K562 (cell line): ENCODE measurements around the gene THG1L. TPM values are rescaled to one million over a fixed set of nuclear protein-coding genes. Genes with fewer than 3 reads are reported as not detected.

Experiments used
- ATAC-seq: fragments of 200-7000 bp; cut with Tn5 transposase; 3 replicates; pipeline ENCODE4 v1.9.1; 2020; ENCODE audit warnings: moderate library complexity
- BruUV-seq: library from RNA; stranded (reverse); fragments of 400-500 nt; replicated peaks from 2 replicates; lab custom pipeline; 2021; lab: Mats Ljungman, UMichigan
- CTCF ChIA-PET: fragments of 300-600 bp; formaldehyde crosslinking; extraction: SDS; loops from one replicate; lab custom pipeline; 2021; ENCODE audit warnings: low intra/inter-chr PET ratio; lab: Yijun Ruan, JAX
- POLR2A ChIA-PET: fragments of 300-600, 350-650 bp; sonication (Branson Sonifier 250); formaldehyde crosslinking; extraction: SDS; loops from one replicate; lab custom pipeline; 2021; ENCODE audit warnings: antibody characterized with exemption, inconsistent platforms; lab: Yijun Ruan, JAX
- DNase-seq, 4 experiments: peaks; one replicate each; pipeline versions ENCODE4 v3.0.0 to v3.0.0-alpha.2; 2011 to 2018; ENCODE audit warnings: low spot score in 3 of 4, mixed read lengths in 3 of 4; ENCODE audit errors: extremely low read depth in 1 of 4
- FAIRE-seq: peaks from 2 replicates; lab custom pipeline; 2011; peaks lifted over from hg19 to GRCh38; lab: Jason Lieb, UNC
- H2AFZ ChIP-seq: 2 replicates; pipeline ENCODE4 v1.6.0; 2011; ENCODE audit warnings: low read depth, low read length, control low read depth, inconsistent platforms
- H3K27ac ChIP-seq: fragments of 200-600 bp; 3 replicates; pipeline ENCODE4 v1.8.0; 2011; ENCODE audit warnings: low read depth, mild to moderate bottlenecking, control low read depth, inconsistent platforms, low read length, moderate library complexity, mixed read lengths; ENCODE audit errors: extremely low read depth
- H3K27me3 ChIP-seq, 2 experiments: fragments of 300-600 bp in 1 of 2; 2 replicates in 1 of 2; 3 replicates in 1 of 2; pipeline versions ENCODE4 v1.6.0 to v1.8.0; 2011; ENCODE audit warnings: inconsistent platforms in 2 of 2, low read length in 2 of 2, mild to moderate bottlenecking in 1 of 2, mixed read lengths in 1 of 2, moderate library complexity in 1 of 2; ENCODE audit not compliant: control insufficient read depth in 2 of 2, insufficient read depth in 2 of 2
- H3K36me3 ChIP-seq: fragments of 300-600 bp; 3 replicates; pipeline ENCODE4 v1.8.0; 2011; ENCODE audit warnings: mild to moderate bottlenecking, low read length, inconsistent platforms; ENCODE audit not compliant: control insufficient read depth, insufficient read depth
- H3K4me1 ChIP-seq, 2 experiments: fragments of 200-600 bp in 1 of 2; replicated peaks in 1 of 2; 2 replicates in 1 of 2; 3 replicates in 1 of 2; pipeline versions ENCODE4 v1.5.1 to v1.8.0; 2011; ENCODE audit warnings: inconsistent platforms in 2 of 2, low read length in 2 of 2, mild to moderate bottlenecking in 1 of 2, mixed read lengths in 1 of 2, moderate library complexity in 1 of 2; ENCODE audit not compliant: control insufficient read depth in 2 of 2, insufficient read depth in 2 of 2
- H3K4me2 ChIP-seq: 2 replicates; pipeline ENCODE4 v1.6.1; 2011; ENCODE audit warnings: low read length, control low read depth, inconsistent platforms, mixed read lengths; ENCODE audit not compliant: insufficient read depth
- H3K4me3 ChIP-seq: fragments of 200-600 bp; sonication (generic), shearing (Covaris generic); 2 replicates; pipeline ENCODE4 v1.5.1; 2016; ENCODE audit warnings: control low read depth, inconsistent platforms
- H3K79me2 ChIP-seq: fragments of 200-600 bp; 3 replicates; pipeline ENCODE4 v1.8.0; 2011; ENCODE audit warnings: low read length, inconsistent platforms; ENCODE audit not compliant: control insufficient read depth, insufficient read depth
- H3K9ac ChIP-seq, 2 experiments: 2 replicates each; pipeline versions ENCODE4 v1.6.0 to v1.6.1; 2011; ENCODE audit warnings: low read depth in 2 of 2, low read length in 2 of 2, control low read depth in 1 of 2, inconsistent platforms in 1 of 2, mild to moderate bottlenecking in 1 of 2, mixed read lengths in 1 of 2; ENCODE audit not compliant: insufficient read depth in 1 of 2
- H3K9me1 ChIP-seq: one replicate; pipeline ENCODE4 v1.6.0; 2011; ENCODE audit warnings: inconsistent platforms, mild to moderate bottlenecking, low read length, moderate library complexity; ENCODE audit not compliant: control insufficient read depth, insufficient read depth
- H3K9me3 ChIP-seq: replicated peaks from 2 replicates; pipeline ENCODE4 v1.5.1; 2011; ENCODE audit warnings: low read depth, low read length, inconsistent platforms; ENCODE audit not compliant: control insufficient read depth, insufficient read depth
- H4K20me1 ChIP-seq: replicated peaks from 2 replicates; pipeline ENCODE4 v1.6.1; 2011; ENCODE audit warnings: low read length, inconsistent platforms, mixed read lengths; ENCODE audit not compliant: control insufficient read depth, insufficient read depth
- HDAC1 ChIP-seq, 2 experiments: fragments of 450-650 bp; IDR thresholded peaks; 2 replicates each; pipeline ENCODE4 v1.6.1; 2016 to 2017; ENCODE audit warnings: inconsistent platforms in 1 of 2, mild to moderate bottlenecking in 1 of 2, moderate library complexity in 1 of 2
- MITF ChIP-seq: IDR thresholded peaks from 2 replicates; pipeline ENCODE4 v1.6.1; 2014; ENCODE audit warnings: antibody characterized with exemption
- NCOA6 ChIP-seq: fragments of 450-650 bp; IDR thresholded peaks from 2 replicates; pipeline ENCODE4 v1.6.1; 2017; ENCODE audit warnings: mild to moderate bottlenecking
- NR2C2 ChIP-seq, 2 experiments: fragments of 200-800 bp in 1 of 2; sonication (Bioruptor generic) in 1 of 2; sonication (generic) in 1 of 2; formaldehyde crosslinking in 1 of 2; IDR thresholded peaks; 2 replicates each; pipeline versions ENCODE4 v1.6.1 to v1.8.0; 2016 to 2022; ENCODE audit warnings: mild to moderate bottlenecking in 1 of 2, missing compliant biosample characterization in 1 of 2, missing genetic modification characterization in 1 of 2, missing genetic modification reagents in 1 of 2
- RCOR1 ChIP-seq, 2 experiments: IDR thresholded peaks; 2 replicates each; pipeline ENCODE4 v1.6.1; 2012; ENCODE audit warnings: low read depth in 2 of 2, low read length in 2 of 2, borderline replicate concordance in 1 of 2, improper control_type of control experiment in 1 of 2
- SIX5 ChIP-seq, 2 experiments: IDR thresholded peaks; 2 replicates each; pipeline ENCODE4 v1.6.1; 2011; ENCODE audit warnings: low read length in 2 of 2, borderline replicate concordance in 1 of 2, low read depth in 1 of 2, mild to moderate bottlenecking in 1 of 2, moderate library complexity in 1 of 2; ENCODE audit not compliant: insufficient read depth in 1 of 2
- SMAD4 ChIP-seq: fragments of 250-450 bp; sonication (Bioruptor Pico); conservative IDR thresholded peaks from 2 replicates; pipeline ENCODE4 v1.8.0; 2021; ENCODE audit warnings: inconsistent platforms, mild to moderate bottlenecking, moderate library complexity
- TCF3 ChIP-seq: sonication (generic); formaldehyde crosslinking; IDR thresholded peaks from 2 replicates; pipeline ENCODE4 v1.4.0; 2020; ENCODE audit warnings: mild to moderate bottlenecking, missing genetic modification reagents
- TOE1 ChIP-seq, 2 experiments: fragments of 450-650 bp in 1 of 2; sonication (generic) in 1 of 2; formaldehyde crosslinking in 1 of 2; IDR thresholded peaks; 2 replicates each; pipeline versions ENCODE4 v1.7.1 to v1.8.0; 2016 to 2022; ENCODE audit warnings: borderline replicate concordance in 2 of 2, mild to moderate bottlenecking in 2 of 2, antibody characterized with exemption in 1 of 2, inconsistent platforms in 1 of 2, low read depth in 1 of 2, missing genetic modification reagents in 1 of 2, moderate library complexity in 1 of 2
- ZFX ChIP-seq: sonication (generic); formaldehyde crosslinking; IDR thresholded peaks from 2 replicates; pipeline ENCODE4 v1.8.0; 2022; ENCODE audit warnings: mild to moderate bottlenecking, missing genetic modification reagents, moderate library complexity
- ZKSCAN8 ChIP-seq: fragments of 200-800 bp; sonication (Bioruptor generic); IDR thresholded peaks from 2 replicates; pipeline ENCODE4 v1.6.1; 2016; ENCODE audit warnings: missing genetic modification characterization, missing compliant biosample characterization
- WGBS: fragments of 100-300 bp; shearing (Covaris generic); methylation state at CpG from one replicate; pipeline ENCODE4 v1.1.6; 2016; ENCODE audit warnings: low coverage, mixed read lengths; ENCODE audit not compliant: insufficient coverage; ENCODE audit errors: missing lambda C conversion rate; 5-methylcytosine and 5-hydroxymethylcytosine counted together
- in situ Hi-C: fragments of 300-500 bp; cut with MboI; formaldehyde crosslinking; loops from 4 replicates; pipeline ENCODE4 v1.15.0; 2018; ENCODE audit warnings: inconsistent platforms, mixed read lengths
- intact Hi-C: fragments of 100-400 bp; cut with micrococcal nuclease; formaldehyde crosslinking; loops from 2 replicates; pipeline ENCODE4 v1.14.2; 2022
- polyA plus RNA-seq, 8 experiments: library from polyadenylated mRNA; depleted of rRNA in 4 of 8; stranded (reverse) in 5 of 8; unstranded in 3 of 8; fragments of >200 nt; fragmentation: Nextera tagmentation in 2 of 8; fragmentation: Illumina TruSeq in 1 of 8; extraction: Ambion mirVana in 2 of 8; extraction: Trizol in 1 of 8; gene quantifications; 2 replicates each; pipeline versions ENCODE4 v1.2.1 to v1.2.3, GENCODE V29; 2011 to 2014; ENCODE audit warnings: inconsistent platforms in 1 of 8, missing spikeins in 1 of 8
- total RNA-seq, 7 experiments: library from RNA; depleted of rRNA in 6 of 7; stranded (reverse); fragments of >200 nt in 6 of 7; fragmentation: Illumina TruSeq in 2 of 7; extraction: Trizol in 2 of 7; gene quantifications; 2 replicates each; pipeline versions ENCODE4 v1.2.1 to v1.2.3, GENCODE V29; 2011 to 2021; ENCODE audit warnings: low replicate concordance in 1 of 7
- TF ChIP-seq, protein P1 (sequence below): fragments of 250-450 bp; sonication (Bioruptor Pico); IDR thresholded peaks from 2 replicates; pipeline ENCODE4 v1.9.0; 2021; ENCODE audit warnings: mild to moderate bottlenecking, inconsistent platforms

THG1L gene
- total and polyA plus RNA-seq, 9 of the 15 experiments (the other 6 are each of a cell fraction or from before 2014, with no cell fraction given): 21.8 to 40.7 (median 28.0) TPM

GRCh38 chr5:157744051-157745011 is 13.1 kb downstream of the THG1L start:
- CTCF ChIA-PET: interaction anchor here (0.5 to 3.5 kb wide), 13 partner anchors 10 to 1273 kb away, joined by 3 to 32 read pairs (median 5); no protein-coding TSS in a partner anchor
- in situ Hi-C loops: no loop called here
- TF ChIP-seq, protein P1, sequence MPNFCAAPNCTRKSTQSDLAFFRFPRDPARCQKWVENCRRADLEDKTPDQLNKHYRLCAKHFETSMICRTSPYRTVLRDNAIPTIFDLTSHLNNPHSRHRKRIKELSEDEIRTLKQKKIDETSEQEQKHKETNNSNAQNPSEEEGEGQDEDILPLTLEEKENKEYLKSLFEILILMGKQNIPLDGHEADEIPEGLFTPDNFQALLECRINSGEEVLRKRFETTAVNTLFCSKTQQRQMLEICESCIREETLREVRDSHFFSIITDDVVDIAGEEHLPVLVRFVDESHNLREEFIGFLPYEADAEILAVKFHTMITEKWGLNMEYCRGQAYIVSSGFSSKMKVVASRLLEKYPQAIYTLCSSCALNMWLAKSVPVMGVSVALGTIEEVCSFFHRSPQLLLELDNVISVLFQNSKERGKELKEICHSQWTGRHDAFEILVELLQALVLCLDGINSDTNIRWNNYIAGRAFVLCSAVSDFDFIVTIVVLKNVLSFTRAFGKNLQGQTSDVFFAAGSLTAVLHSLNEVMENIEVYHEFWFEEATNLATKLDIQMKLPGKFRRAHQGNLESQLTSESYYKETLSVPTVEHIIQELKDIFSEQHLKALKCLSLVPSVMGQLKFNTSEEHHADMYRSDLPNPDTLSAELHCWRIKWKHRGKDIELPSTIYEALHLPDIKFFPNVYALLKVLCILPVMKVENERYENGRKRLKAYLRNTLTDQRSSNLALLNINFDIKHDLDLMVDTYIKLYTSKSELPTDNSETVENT: 0 out of 2 replicates have a peak, but pooled peaks have one; percentile 47
- TF ChIP-seq NR2C2 (CRISPR knock-in tag; IDR thresholded peaks at IDR 0.05) (no peak), NR2C2 (tag; IDR thresholded peaks at IDR 0.05) (peak; percentile 21; the same call in 1 of the 2 replicates), MITF (peak; percentile 42; the same call in 1 of the 2 replicates), NCOA6 (peak; percentile 59; the same call in 1 of the 2 replicates), RCOR1 (IDR thresholded peaks at IDR 0.05; ENCODE audit: borderline replicate concordance in 1 of 2, low read depth in 2 of 2, low read length in 2 of 2) (peak in 1 of 2 experiments; percentile 81; a peak in 2 of 4 replicates), HDAC1 (IDR thresholded peaks at IDR 0.05) (peak in 1 of 2 experiments; percentile 62; a peak in 2 of 4 replicates), TOE1 (IDR thresholded peaks at IDR 0.05; ENCODE audit: borderline replicate concordance) (0 out of 2 replicates have a peak, but pooled peaks have one; percentile 18), TOE1 (CRISPR knock-in tag; IDR thresholded peaks at IDR 0.05; ENCODE audit: borderline replicate concordance, low read depth) (no peak), ZFX (peak; percentile 54; the same call in 1 of the 2 replicates), SIX5 (IDR thresholded peaks at IDR 0.05; ENCODE audit: borderline replicate concordance in 1 of 2, insufficient read depth in 1 of 2, low read depth in 1 of 2, low read length in 2 of 2) (no peak), ZKSCAN8 (CRISPR knock-in tag) (no peak), SMAD4 (no peak), TCF3 (peak; percentile 86)

More at GRCh38 chr5:157744051-157745011, 13.1 kb downstream of the THG1L start:
- 2% methylated on average over 39 of the region's 56 CpGs for WGBS
- Histone ChIP-seq H3K27me3 (no peaks in the 10 kb centered on the region), H3K9me3 (no peaks in the 10 kb centered on the region), H3K27ac (no peak overlapping the region; the same call in 2 of the 3 replicates), H3K9ac (peak overlapping the region; percentile 66 to 95; a peak in 3 of 4 replicates), H3K36me3 (peaks cover 13% of the 10 kb centered on the region; the same call in 2 of the 3 replicates), H2AFZ (peak overlapping the region; percentile 90), H3K4me3 (peak overlapping the region; percentile 72), H3K4me1 (peaks cover 25 to 29% of the 10 kb centered on the region in 2 experiments; a peak in 4 of 5 replicates), H3K9me1 (no peaks in the 10 kb centered on the region), H3K79me2 (peaks cover 13% of the 10 kb centered on the region; the same call in 1 of the 3 replicates), H4K20me1 (no peaks in the 10 kb centered on the region), H3K4me2 (peak overlapping the region; percentile 92)
- ATAC-seq (peak; percentile 57), FAIRE-seq (peak; percentile 85), DNase-seq (peak; percentile 37 to 73 (median 54))
- no TSS peak for BruUV-seq
- intact Hi-C loops: loop anchor here (2.0 to 10.0 kb wide), 5 partner anchors 267 to 1360 kb away; partner anchors contain the start of gene MED7
- POLR2A ChIA-PET: interaction anchor here (0.7 to 1.4 kb wide), 5 partner anchors 13 to 347 kb away, joined by 3 to 5 read pairs (median 3); partner anchors contain the start of gene THG1L
